Dedifferentiated amniotic fluid mesenchymal stem cell (primary cell): Measurements from ENCODE around the gene DVL3.
"Not testable (repeated sequence)": the region's sequence is repeated elsewhere in the genome, so short reads cannot be mapped to it uniquely, and the experiment has no call there.

Source experiments
- DNase-seq: peaks from one replicate; pipeline ENCODE4 v3.0.0-alpha.2; 2016; ENCODE audit errors: extremely low spot score

DVL3 gene

GRCh38 chr3:184154885-184155643 is at the start of gene DVL3:
Gene DVL3 (plus strand): TSS chr3:184155377. CDS start chr3:184155636, 259 bp downstream.
- DNase-seq, result no peak

- no peak for DNase-seq
These were observed 44.9 kb upstream of the DVL3 start for GRCh38 chr3:184110316-184110725.

GRCh38 chr3:184116017-184116416 is 39.2 kb upstream of the DVL3 start:
- DNase-seq, result no peak

- no peak for DNase-seq
These were observed 37.5 kb upstream of the DVL3 start for GRCh38 chr3:184117636-184118035.

- not testable (repeated sequence) for DNase-seq
These were observed 34.1 kb upstream of the DVL3 start for GRCh38 chr3:184121031-184121430.

GRCh38 chr3:184126006-184126405 is 29.2 kb upstream of the DVL3 start:
- no peak for DNase-seq

GRCh38 chr3:184129012-184129411 is 26.2 kb upstream of the DVL3 start:
- no peak for DNase-seq

GRCh38 chr3:184132945-184133344 is 22.2 kb upstream of the DVL3 start:
- DNase-seq, result no peak

- DNase-seq, result peak; percentile 70
These were observed 21.1 kb upstream of the DVL3 start for GRCh38 chr3:184133840-184134745.

- no peak for DNase-seq
These were observed 20.4 kb upstream of the DVL3 start for GRCh38 chr3:184134746-184135148.

GRCh38 chr3:184135149-184135910 is 19.8 kb upstream of the DVL3 start, which contains the start of gene EIF2B5:
Gene EIF2B5 (plus strand): TSS chr3:184135358. CDS start chr3:184135386, 28 bp downstream.
- peak; percentile 90 for DNase-seq

GRCh38 chr3:184135911-184136260 is 19.3 kb upstream of the DVL3 start:
- DNase-seq, result no peak

GRCh38 chr3:184140436-184140835 is 14.7 kb upstream of the DVL3 start:
- DNase-seq, result no peak

- no peak for DNase-seq
These were observed 13.0 kb upstream of the DVL3 start for GRCh38 chr3:184142199-184142598.

- no peak for DNase-seq
These were observed 11.8 kb upstream of the DVL3 start for GRCh38 chr3:184143327-184143726.

GRCh38 chr3:184144505-184144904 is 10.7 kb upstream of the DVL3 start:
- no peak for DNase-seq

GRCh38 chr3:184145111-184145524 is 10.1 kb upstream of the DVL3 start:
- DNase-seq, result peak; percentile 19

- DNase-seq, result no peak
These were observed 9.4 kb upstream of the DVL3 start for GRCh38 chr3:184145751-184146270.

GRCh38 chr3:184148076-184148475 is 7.1 kb upstream of the DVL3 start:
- no peak for DNase-seq

GRCh38 chr3:184149123-184149522 is 6.1 kb upstream of the DVL3 start:
- DNase-seq, result no peak

GRCh38 chr3:184149770-184150169 is 5.4 kb upstream of the DVL3 start:
- not testable (repeated sequence) for DNase-seq
